MM.1S (cell line): Measurements from ENCODE around the gene DNAL1.

Experiments used
- DNase-seq: peaks from one replicate; pipeline ENCODE4 v3.0.0-alpha.2; 2015
- H2AFZ ChIP-seq: fragments of 300-600 bp; sonication (generic); 2 replicates; pipeline ENCODE4 v1.6.0; 2016; ENCODE audit warnings: antibody characterized with exemption, low read length
- H3F3A ChIP-seq: fragments of 300-600 bp; sonication (generic); 2 replicates; pipeline ENCODE4 v1.6.1; 2016; ENCODE audit warnings: mild to moderate bottlenecking, antibody characterized with exemption, low read length, moderate library complexity, mixed read lengths; ENCODE audit not compliant: insufficient read depth
- H3K27ac ChIP-seq: fragments of 300-600 bp; sonication (generic); 2 replicates; pipeline ENCODE4 v1.5.1; 2016; ENCODE audit warnings: mild to moderate bottlenecking, low read length
- H3K27me3 ChIP-seq: fragments of 300-600 bp; sonication (generic); replicated peaks from 2 replicates; pipeline ENCODE4 v1.6.0; 2016; ENCODE audit warnings: low read length; ENCODE audit not compliant: insufficient read depth
- H3K36me3 ChIP-seq: fragments of 300-600 bp; sonication (generic); replicated peaks from 2 replicates; pipeline ENCODE4 v1.6.1; 2016; ENCODE audit warnings: mild to moderate bottlenecking, low read length, mixed read lengths; ENCODE audit not compliant: insufficient read depth
- H3K4me1 ChIP-seq: fragments of 300-600 bp; sonication (generic); 2 replicates; pipeline ENCODE4 v1.6.1; 2016; ENCODE audit warnings: low read length, mixed read lengths
- H3K4me2 ChIP-seq: fragments of 300-600 bp; sonication (generic); 2 replicates; pipeline ENCODE4 v1.6.0; 2016; ENCODE audit warnings: low read depth, low read length
- H3K4me3 ChIP-seq: fragments of 300-600 bp; sonication (generic); 2 replicates; pipeline ENCODE4 v1.5.1; 2016; ENCODE audit warnings: low read length, mixed read lengths
- H3K79me2 ChIP-seq: fragments of 300-600 bp; sonication (generic); 2 replicates; pipeline ENCODE4 v1.6.1; 2016; ENCODE audit warnings: mixed run types, low read length, mixed read lengths
- H3K9ac ChIP-seq: fragments of 300-600 bp; sonication (generic); 2 replicates; pipeline ENCODE4 v1.6.1; 2016; ENCODE audit warnings: low read length, mixed read lengths
- H3K9me2 ChIP-seq: fragments of 300-600 bp; sonication (generic); replicated peaks from 2 replicates; pipeline ENCODE4 v1.6.1; 2016; ENCODE audit warnings: mild to moderate bottlenecking, low read length, mixed read lengths; ENCODE audit not compliant: insufficient read depth
- H3K9me3 ChIP-seq: fragments of 300-600 bp; sonication (generic); replicated peaks from 2 replicates; pipeline ENCODE4 v1.6.1; 2016; ENCODE audit warnings: mild to moderate bottlenecking, low read length, mixed read lengths; ENCODE audit not compliant: insufficient read depth
- H4K20me1 ChIP-seq: fragments of 300-600 bp; sonication (generic); 2 replicates; pipeline ENCODE4 v1.6.1; 2016; ENCODE audit warnings: mild to moderate bottlenecking, low read length, moderate library complexity, mixed read lengths; ENCODE audit not compliant: insufficient read depth
- EZH2 ChIP-seq: fragments of 300-600 bp; sonication (generic); optimal IDR thresholded peaks from 2 replicates; pipeline ENCODE3; 2017; ENCODE audit warnings: low read depth, mild to moderate bottlenecking, antibody characterized with exemption, low read length, mixed read lengths
- EZH2phosphoT487 ChIP-seq: fragments of 300-600 bp; sonication (generic); IDR thresholded peaks from 2 replicates; pipeline ENCODE4 v1.6.1; 2018; ENCODE audit warnings: antibody characterized with exemption, low read length
- TF ChIP-seq, protein P1 (sequence below): fragments of 300-600 bp; sonication (generic); IDR thresholded peaks from 2 replicates; pipeline ENCODE4 v1.5.1; 2016; ENCODE audit warnings: antibody characterized with exemption, low read length, mixed read lengths

DNAL1 gene

GRCh38 chr14:73728717-73729330 is 84.0 kb downstream of the DNAL1 start:
- Histone ChIP-seq H4K20me1 (no peaks in the 10 kb centered on the region), H3K9ac (no peak overlapping the region), H3K36me3 (no peaks in the 10 kb centered on the region), H3K4me3 (no peak overlapping the region), H3K27me3 (no peaks in the 10 kb centered on the region), H3K79me2 (peaks cover 6% of the 10 kb centered on the region; the same call in 1 of the 2 replicates), H3F3A (no peaks in the 10 kb centered on the region; the same call in 1 of the 2 replicates), H3K9me2 (no peaks in the 10 kb centered on the region), H3K4me1 (no peaks in the 10 kb centered on the region), H3K27ac (no peak overlapping the region), H2AFZ (no peak overlapping the region), H3K9me3 (no peaks in the 10 kb centered on the region), H3K4me2 (no peak overlapping the region)
- TF ChIP-seq, protein P1, sequence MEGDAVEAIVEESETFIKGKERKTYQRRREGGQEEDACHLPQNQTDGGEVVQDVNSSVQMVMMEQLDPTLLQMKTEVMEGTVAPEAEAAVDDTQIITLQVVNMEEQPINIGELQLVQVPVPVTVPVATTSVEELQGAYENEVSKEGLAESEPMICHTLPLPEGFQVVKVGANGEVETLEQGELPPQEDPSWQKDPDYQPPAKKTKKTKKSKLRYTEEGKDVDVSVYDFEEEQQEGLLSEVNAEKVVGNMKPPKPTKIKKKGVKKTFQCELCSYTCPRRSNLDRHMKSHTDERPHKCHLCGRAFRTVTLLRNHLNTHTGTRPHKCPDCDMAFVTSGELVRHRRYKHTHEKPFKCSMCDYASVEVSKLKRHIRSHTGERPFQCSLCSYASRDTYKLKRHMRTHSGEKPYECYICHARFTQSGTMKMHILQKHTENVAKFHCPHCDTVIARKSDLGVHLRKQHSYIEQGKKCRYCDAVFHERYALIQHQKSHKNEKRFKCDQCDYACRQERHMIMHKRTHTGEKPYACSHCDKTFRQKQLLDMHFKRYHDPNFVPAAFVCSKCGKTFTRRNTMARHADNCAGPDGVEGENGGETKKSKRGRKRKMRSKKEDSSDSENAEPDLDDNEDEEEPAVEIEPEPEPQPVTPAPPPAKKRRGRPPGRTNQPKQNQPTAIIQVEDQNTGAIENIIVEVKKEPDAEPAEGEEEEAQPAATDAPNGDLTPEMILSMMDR, result peak; percentile 65
- TF ChIP-seq EZH2, result no peak
- DNase-seq, result peak; percentile 53

GRCh38 chr14:73729556-73730265 is 84.9 kb downstream of the DNAL1 start:
- Histone ChIP-seq H3K9me3 (no peaks in the 10 kb centered on the region), H3K4me3 (no peak overlapping the region), H3K27me3 (no peaks in the 10 kb centered on the region), H3K9ac (no peak overlapping the region), H3K36me3 (no peaks in the 10 kb centered on the region), H3F3A (no peaks in the 10 kb centered on the region; the same call in 1 of the 2 replicates), H3K4me1 (no peaks in the 10 kb centered on the region), H3K79me2 (peaks cover 6% of the 10 kb centered on the region; the same call in 1 of the 2 replicates), H2AFZ (no peak overlapping the region), H3K4me2 (no peak overlapping the region), H3K9me2 (no peaks in the 10 kb centered on the region), H3K27ac (no peak overlapping the region), H4K20me1 (no peaks in the 10 kb centered on the region)
- no peak for DNase-seq
- TF ChIP-seq EZH2phosphoT487 (no peak), EZH2 (no peak)
- TF ChIP-seq, protein P1, result no peak

DNA sequence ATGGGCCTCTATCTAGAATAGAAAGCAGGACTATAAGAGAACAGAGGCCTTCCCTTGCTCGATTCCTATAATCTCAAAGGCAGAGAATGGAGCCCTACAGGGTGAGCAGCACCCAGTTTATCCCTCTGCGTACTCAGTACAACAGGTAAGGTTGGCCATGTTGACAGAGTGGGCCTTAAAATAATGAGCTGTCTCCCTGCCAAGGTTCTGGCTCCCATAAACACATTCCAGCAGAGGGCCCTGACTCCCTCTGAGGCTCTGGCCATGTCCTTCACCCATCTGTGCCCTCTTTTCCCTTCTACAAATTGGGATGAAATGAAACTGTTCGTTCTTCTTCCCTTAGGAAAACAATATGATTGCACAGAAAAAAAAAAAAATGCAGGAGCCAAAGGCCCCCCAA is 86.3 kb downstream of the DNAL1 start:
- Histone ChIP-seq H2AFZ (no peak overlapping the region), H3K79me2 (peaks cover 6% of the 10 kb centered on the region; the same call in 1 of the 2 replicates), H3K27ac (no peak overlapping the region), H4K20me1 (no peaks in the 10 kb centered on the region), H3K9me2 (no peaks in the 10 kb centered on the region), H3K4me3 (no peak overlapping the region), H3K4me2 (no peak overlapping the region), H3K9me3 (no peaks in the 10 kb centered on the region), H3K9ac (no peak overlapping the region), H3K4me1 (no peaks in the 10 kb centered on the region), H3K27me3 (no peaks in the 10 kb centered on the region), H3K36me3 (no peaks in the 10 kb centered on the region), H3F3A (no peaks in the 10 kb centered on the region; the same call in 1 of the 2 replicates)
- TF ChIP-seq EZH2phosphoT487 (no peak), EZH2 (no peak)
- TF ChIP-seq, protein P1, result no peak
- DNase-seq, result no peak
